SK-N-SH treated with all-trans-retinoic acid at 6 μM for 48 hours (cell line): ENCODE measurements around the gene CHST11.

Source experiments
- ARNTL ChIP-seq: fragments of 450-650 bp; formaldehyde crosslinking; IDR thresholded peaks from 2 replicates; pipeline ENCODE4 v1.5.0; 2020; ENCODE audit warnings: low read depth, mild to moderate bottlenecking, moderate library complexity, borderline replicate concordance
- TOX ChIP-seq: fragments of 250-450 bp; sonication (Bioruptor Pico); IDR thresholded peaks from 2 replicates; pipeline ENCODE4 v1.8.0; 2021; ENCODE audit warnings: mild to moderate bottlenecking, moderate library complexity, borderline replicate concordance
- ZC3H10 ChIP-seq: fragments of 250-450 bp; sonication (Bioruptor Pico); IDR thresholded peaks from 2 replicates; pipeline ENCODE4 v1.5.1; 2021; ENCODE audit warnings: mild to moderate bottlenecking, moderate library complexity
- ZFP30 ChIP-seq: fragments of 450-650 bp; formaldehyde crosslinking; IDR thresholded peaks from 2 replicates; pipeline ENCODE4 v1.5.0; 2022; ENCODE audit warnings: mild to moderate bottlenecking, moderate library complexity
- ZNF565 ChIP-seq: fragments of 450-650 bp; formaldehyde crosslinking; conservative IDR thresholded peaks from 2 replicates; pipeline ENCODE4 v1.5.0; 2020; ENCODE audit warnings: low read depth, mild to moderate bottlenecking, moderate library complexity
- TF ChIP-seq, protein P1 (sequence below): fragments of 250-450 bp; sonication (Bioruptor Pico); IDR thresholded peaks from 2 replicates; pipeline ENCODE4 v1.8.0; 2021; ENCODE audit warnings: low read depth, mild to moderate bottlenecking, moderate library complexity, borderline replicate concordance
- TF ChIP-seq, protein P2 (sequence below): fragments of 250-450 bp; sonication (Bioruptor Pico); IDR thresholded peaks from 2 replicates; pipeline ENCODE4 v1.5.1; 2020; ENCODE audit warnings: low read depth, mild to moderate bottlenecking, moderate library complexity
- TF ChIP-seq, protein P3 (sequence below): fragments of 250-450 bp; sonication (Bioruptor Pico); IDR thresholded peaks from 2 replicates; pipeline ENCODE4 v1.8.0; 2020; ENCODE audit warnings: mild to moderate bottlenecking, moderate library complexity, borderline replicate concordance

DNA sequence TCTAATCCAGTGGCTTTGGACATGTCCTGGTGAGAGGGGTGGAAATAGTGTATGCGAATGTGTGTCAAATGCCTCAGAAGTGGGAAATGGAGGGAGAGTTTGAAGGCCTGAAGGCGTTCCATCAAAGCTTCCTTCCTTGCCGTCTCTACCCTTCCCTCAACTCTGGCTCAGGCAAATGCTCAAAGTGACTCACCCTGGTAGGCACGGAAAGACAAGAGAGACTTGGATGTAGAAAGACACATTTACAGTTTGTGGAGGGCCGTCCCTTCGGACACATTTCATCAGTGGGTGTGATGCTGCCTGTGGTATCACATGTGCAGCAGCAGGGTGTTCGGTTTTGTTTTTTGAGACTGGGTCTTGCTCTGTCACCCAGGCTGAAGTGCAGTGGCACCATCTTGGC is 36.7 kb downstream of the CHST11 start:
- TF ChIP-seq, protein P1, sequence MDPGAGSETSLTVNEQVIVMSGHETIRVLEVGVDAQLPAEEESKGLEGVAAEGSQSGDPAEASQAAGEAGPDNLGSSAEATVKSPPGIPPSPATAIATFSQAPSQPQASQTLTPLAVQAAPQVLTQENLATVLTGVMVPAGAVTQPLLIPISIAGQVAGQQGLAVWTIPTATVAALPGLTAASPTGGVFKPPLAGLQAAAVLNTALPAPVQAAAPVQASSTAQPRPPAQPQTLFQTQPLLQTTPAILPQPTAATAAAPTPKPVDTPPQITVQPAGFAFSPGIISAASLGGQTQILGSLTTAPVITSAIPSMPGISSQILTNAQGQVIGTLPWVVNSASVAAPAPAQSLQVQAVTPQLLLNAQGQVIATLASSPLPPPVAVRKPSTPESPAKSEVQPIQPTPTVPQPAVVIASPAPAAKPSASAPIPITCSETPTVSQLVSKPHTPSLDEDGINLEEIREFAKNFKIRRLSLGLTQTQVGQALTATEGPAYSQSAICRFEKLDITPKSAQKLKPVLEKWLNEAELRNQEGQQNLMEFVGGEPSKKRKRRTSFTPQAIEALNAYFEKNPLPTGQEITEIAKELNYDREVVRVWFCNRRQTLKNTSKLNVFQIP (CRISPR knock-in tag): no peak
- TF ChIP-seq ZFP30 (CRISPR knock-in tag) (no peak), ZNF565 (no peak), ZC3H10 (no peak), ARNTL (CRISPR knock-in tag) (no peak), TOX (no peak)
- TF ChIP-seq, protein P2, sequence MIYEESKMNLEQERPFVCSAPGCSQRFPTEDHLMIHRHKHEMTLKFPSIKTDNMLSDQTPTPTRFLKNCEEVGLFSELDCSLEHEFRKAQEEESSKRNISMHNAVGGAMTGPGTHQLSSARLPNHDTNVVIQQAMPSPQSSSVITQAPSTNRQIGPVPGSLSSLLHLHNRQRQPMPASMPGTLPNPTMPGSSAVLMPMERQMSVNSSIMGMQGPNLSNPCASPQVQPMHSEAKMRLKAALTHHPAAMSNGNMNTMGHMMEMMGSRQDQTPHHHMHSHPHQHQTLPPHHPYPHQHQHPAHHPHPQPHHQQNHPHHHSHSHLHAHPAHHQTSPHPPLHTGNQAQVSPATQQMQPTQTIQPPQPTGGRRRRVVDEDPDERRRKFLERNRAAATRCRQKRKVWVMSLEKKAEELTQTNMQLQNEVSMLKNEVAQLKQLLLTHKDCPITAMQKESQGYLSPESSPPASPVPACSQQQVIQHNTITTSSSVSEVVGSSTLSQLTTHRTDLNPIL: no peak
- TF ChIP-seq, protein P3, sequence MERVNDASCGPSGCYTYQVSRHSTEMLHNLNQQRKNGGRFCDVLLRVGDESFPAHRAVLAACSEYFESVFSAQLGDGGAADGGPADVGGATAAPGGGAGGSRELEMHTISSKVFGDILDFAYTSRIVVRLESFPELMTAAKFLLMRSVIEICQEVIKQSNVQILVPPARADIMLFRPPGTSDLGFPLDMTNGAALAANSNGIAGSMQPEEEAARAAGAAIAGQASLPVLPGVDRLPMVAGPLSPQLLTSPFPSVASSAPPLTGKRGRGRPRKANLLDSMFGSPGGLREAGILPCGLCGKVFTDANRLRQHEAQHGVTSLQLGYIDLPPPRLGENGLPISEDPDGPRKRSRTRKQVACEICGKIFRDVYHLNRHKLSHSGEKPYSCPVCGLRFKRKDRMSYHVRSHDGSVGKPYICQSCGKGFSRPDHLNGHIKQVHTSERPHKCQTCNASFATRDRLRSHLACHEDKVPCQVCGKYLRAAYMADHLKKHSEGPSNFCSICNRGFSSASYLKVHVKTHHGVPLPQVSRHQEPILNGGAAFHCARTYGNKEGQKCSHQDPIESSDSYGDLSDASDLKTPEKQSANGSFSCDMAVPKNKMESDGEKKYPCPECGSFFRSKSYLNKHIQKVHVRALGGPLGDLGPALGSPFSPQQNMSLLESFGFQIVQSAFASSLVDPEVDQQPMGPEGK (CRISPR knock-in tag): no peak
